ENCODE results near the gene C10orf120. TPM values are rescaled to one million over a fixed set of nuclear protein-coding genes. Genes with fewer than 3 reads are reported as not detected.

C10orf120 gene
- total and polyA plus RNA-seq, 9 of the 15 experiments (the other 6 are each of a cell fraction or from before 2014, with no cell fraction given) = not detected

DNA sequence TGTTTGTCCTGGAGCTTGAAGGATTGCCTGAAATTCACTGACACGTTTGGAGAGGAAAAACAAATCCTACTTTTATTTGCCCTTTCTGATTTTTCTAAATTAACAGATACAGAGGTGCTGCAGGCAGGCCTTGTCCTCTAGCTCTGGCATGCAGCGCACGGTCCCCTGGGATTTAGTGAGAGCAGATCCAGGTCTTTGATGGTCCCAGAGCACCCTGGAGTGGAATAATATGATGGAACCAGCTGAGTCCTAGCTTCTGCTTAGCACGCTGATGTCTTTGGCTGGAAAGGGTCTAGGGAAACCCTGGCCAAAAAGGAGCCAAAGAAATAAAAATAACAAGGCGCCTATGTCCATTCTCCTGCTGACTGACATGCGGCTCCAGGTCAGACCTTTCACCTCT is 40.5 kb downstream of the C10orf120 start:
- H2AFZ ChIP-seq (ENCODE audit: low read depth, low read length) = no peak overlapping the region
- H3K9me3 ChIP-seq (replicated peaks; ENCODE audit: control insufficient read depth, insufficient read depth, low read depth, low read length) = no peaks in the 10 kb centered on the region
- no peaks in the 10 kb centered on the region; a peak in 2 of 5 replicates for H3K27me3 ChIP-seq (ENCODE audit: control insufficient read depth in 2 of 2, insufficient read depth in 2 of 2, low read length in 2 of 2)
- no peaks in the 10 kb centered on the region for H3K36me3 ChIP-seq (ENCODE audit: control insufficient read depth, insufficient read depth, low read length)
- in situ Hi-C loops (cut with MboI) (no loop called here), intact Hi-C loops (cut with micrococcal nuclease) (no loop called here)
- WGBS (ENCODE audit: insufficient coverage, low coverage, missing lambda C conversion rate) = 5% methylated on average over 6 of the region's 6 CpGs
- no peak for FAIRE-seq
- no peak overlapping the region for H3K9ac ChIP-seq (ENCODE audit: insufficient read depth in 1 of 2, low read depth in 2 of 2, low read length in 2 of 2)
- ChIA-PET POLR2A (no interaction called here), CTCF (ENCODE audit: low intra/inter-chr PET ratio) (interaction anchor here (0.8 kb wide), 1 partner anchor 900 kb away, joined by 3 read pairs; no protein-coding TSS in a partner anchor)
- no peak for DNase-seq (ENCODE audit: extremely low read depth in 1 of 4, low spot score in 3 of 4)
- H3K4me3 ChIP-seq = no peak overlapping the region
- H3K9me1 ChIP-seq (ENCODE audit: control insufficient read depth, insufficient read depth, low read length) = no peaks in the 10 kb centered on the region
- H4K20me1 ChIP-seq (replicated peaks; ENCODE audit: control insufficient read depth, insufficient read depth, low read length) = no peaks in the 10 kb centered on the region
- no TSS peak for BruUV-seq (replicated peaks)
- H3K79me2 ChIP-seq (ENCODE audit: control insufficient read depth, insufficient read depth, low read length) = no peaks in the 10 kb centered on the region
- no peak for ATAC-seq
- no peaks in the 10 kb centered on the region for H3K4me1 ChIP-seq (replicated peaks in 1 of 2; ENCODE audit: control insufficient read depth in 2 of 2, insufficient read depth in 2 of 2, low read length in 2 of 2)
- H3K4me2 ChIP-seq (ENCODE audit: insufficient read depth, low read length) = no peak overlapping the region
- H3K27ac ChIP-seq (ENCODE audit: extremely low read depth, low read depth, low read length) = no peak overlapping the region
- TF ChIP-seq, protein P1, sequence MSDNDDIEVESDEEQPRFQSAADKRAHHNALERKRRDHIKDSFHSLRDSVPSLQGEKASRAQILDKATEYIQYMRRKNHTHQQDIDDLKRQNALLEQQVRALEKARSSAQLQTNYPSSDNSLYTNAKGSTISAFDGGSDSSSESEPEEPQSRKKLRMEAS (CRISPR knock-in tag; IDR thresholded peaks at IDR 0.05) = no peak
- TF ChIP-seq PHF20 (IDR thresholded peaks at IDR 0.05; ENCODE audit: partially characterized antibody) = no peak
- TF ChIP-seq HDAC1 (IDR thresholded peaks at IDR 0.05) = no peak
- no peak for TF ChIP-seq ZNF780A (CRISPR knock-in tag; IDR thresholded peaks at IDR 0.05)
- TF ChIP-seq, protein P2, sequence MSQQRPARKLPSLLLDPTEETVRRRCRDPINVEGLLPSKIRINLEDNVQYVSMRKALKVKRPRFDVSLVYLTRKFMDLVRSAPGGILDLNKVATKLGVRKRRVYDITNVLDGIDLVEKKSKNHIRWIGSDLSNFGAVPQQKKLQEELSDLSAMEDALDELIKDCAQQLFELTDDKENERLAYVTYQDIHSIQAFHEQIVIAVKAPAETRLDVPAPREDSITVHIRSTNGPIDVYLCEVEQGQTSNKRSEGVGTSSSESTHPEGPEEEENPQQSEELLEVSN (IDR thresholded peaks at IDR 0.05; ENCODE audit: borderline replicate concordance in 1 of 2, extremely low read depth in 1 of 2, insufficient read depth in 1 of 2, insufficient read length in 1 of 2, low read depth in 1 of 2, low read length in 1 of 2, poor library complexity in 1 of 2, severe bottlenecking in 1 of 2) = no peak
- no peak for TF ChIP-seq PRDM10 (IDR thresholded peaks at IDR 0.05; ENCODE audit: partially characterized antibody)
- TF ChIP-seq TAF7 (tag; IDR thresholded peaks at IDR 0.05) = no peak
- TF ChIP-seq ZNF41 (CRISPR knock-in tag; conservative IDR thresholded peaks at IDR 0.05) = no peak
- TF ChIP-seq HMG20A (CRISPR knock-in tag; conservative IDR thresholded peaks at IDR 0.05) = no peak
- TF ChIP-seq ZNF140 (CRISPR knock-in tag; IDR thresholded peaks at IDR 0.05) = no peak
- no peak for TF ChIP-seq POLR2G (IDR thresholded peaks at IDR 0.05; ENCODE audit: low read depth, low read length)
- TF ChIP-seq MBD2 (IDR thresholded peaks at IDR 0.05; ENCODE audit: borderline replicate concordance, low read depth) = no peak
- TF ChIP-seq ZNF232 (CRISPR knock-in tag; IDR thresholded peaks at IDR 0.05) = no peak
- TF ChIP-seq SOX6 (IDR thresholded peaks at IDR 0.05) = no peak
- TF ChIP-seq DPF2 (IDR thresholded peaks at IDR 0.05) = no peak
- no peak for TF ChIP-seq BACH1 (tag; IDR thresholded peaks at IDR 0.05)
- TF ChIP-seq NFYB (IDR thresholded peaks at IDR 0.05; ENCODE audit: extremely low read depth, insufficient read length) = no peak
- no peak for TF ChIP-seq HNRNPLL (IDR thresholded peaks at IDR 0.05; ENCODE audit: low read depth, low read length, poor library complexity, severe bottlenecking)
- TF ChIP-seq MITF (IDR thresholded peaks at IDR 0.05) = no peak
